Hepatocyte (in vitro differentiated cells): ENCODE measurements around the gene RPL10.

ENCODE experiments used
- EZH2 ChIP-seq: fragments of 200-600 bp; sonication (generic); IDR thresholded peaks from 2 replicates; pipeline ENCODE4 v1.6.1; 2016; ENCODE audit warnings: antibody characterized with exemption, mild to moderate bottlenecking, borderline replicate concordance
- EZH2phosphoT487 ChIP-seq: fragments of 200-600 bp; sonication (generic); IDR thresholded peaks from one replicate; pipeline ENCODE4 v1.6.1; 2018; ENCODE audit warnings: antibody characterized with exemption, mild to moderate bottlenecking, low read depth, moderate library complexity; ENCODE audit not compliant: unreplicated experiment, severe bottlenecking
- TF ChIP-seq, protein P1 (sequence below): fragments of 200-600 bp; sonication (generic); IDR thresholded peaks from 2 replicates; pipeline ENCODE4 v1.5.1; 2016; ENCODE audit warnings: antibody characterized with exemption, mild to moderate bottlenecking; ENCODE audit not compliant: poor library complexity

DNA sequence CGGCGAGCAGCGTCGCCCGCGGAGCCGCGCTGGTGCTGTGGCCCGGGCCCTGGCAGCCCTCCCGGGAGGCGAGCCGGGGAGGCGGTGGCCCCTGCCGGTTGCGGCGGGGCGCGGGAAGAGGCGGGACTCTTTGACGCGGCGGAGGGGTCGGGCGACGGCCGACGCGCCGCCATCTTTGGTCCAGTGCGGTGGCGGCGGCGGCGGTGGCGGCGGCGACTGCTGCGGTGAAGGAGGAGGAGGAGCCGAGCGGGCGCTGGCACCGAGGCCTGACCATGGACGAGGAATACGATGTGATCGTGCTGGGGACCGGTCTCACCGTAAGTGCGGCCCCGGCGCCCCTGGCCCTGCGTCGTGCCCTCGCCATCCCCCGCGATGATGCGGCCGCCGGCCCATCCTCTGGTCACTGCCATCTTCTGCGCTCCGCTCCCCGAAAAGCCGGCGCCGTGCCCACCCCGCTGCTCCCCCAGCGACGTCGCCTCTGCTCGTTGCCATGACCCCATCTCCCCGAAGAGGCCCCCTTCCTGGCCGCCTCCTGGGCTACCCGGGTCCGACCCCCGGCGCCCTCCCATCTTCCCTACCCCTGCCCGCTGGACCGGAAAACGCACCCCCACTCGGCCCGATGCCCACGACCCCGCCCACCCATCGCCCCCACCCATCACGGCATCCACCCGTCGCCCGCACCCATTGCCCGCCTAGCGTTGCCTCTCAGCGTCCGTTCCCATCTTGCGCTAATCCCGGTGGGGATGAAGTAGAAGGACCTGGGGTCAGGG is 39.0 kb downstream of the RPL10 start, which contains the start of gene GDI1:
- TF ChIP-seq, protein P1, sequence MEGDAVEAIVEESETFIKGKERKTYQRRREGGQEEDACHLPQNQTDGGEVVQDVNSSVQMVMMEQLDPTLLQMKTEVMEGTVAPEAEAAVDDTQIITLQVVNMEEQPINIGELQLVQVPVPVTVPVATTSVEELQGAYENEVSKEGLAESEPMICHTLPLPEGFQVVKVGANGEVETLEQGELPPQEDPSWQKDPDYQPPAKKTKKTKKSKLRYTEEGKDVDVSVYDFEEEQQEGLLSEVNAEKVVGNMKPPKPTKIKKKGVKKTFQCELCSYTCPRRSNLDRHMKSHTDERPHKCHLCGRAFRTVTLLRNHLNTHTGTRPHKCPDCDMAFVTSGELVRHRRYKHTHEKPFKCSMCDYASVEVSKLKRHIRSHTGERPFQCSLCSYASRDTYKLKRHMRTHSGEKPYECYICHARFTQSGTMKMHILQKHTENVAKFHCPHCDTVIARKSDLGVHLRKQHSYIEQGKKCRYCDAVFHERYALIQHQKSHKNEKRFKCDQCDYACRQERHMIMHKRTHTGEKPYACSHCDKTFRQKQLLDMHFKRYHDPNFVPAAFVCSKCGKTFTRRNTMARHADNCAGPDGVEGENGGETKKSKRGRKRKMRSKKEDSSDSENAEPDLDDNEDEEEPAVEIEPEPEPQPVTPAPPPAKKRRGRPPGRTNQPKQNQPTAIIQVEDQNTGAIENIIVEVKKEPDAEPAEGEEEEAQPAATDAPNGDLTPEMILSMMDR = no peak
- TF ChIP-seq EZH2 (no peak), EZH2phosphoT487 (no peak)
